Measurements from ENCODE around the gene AGPAT1.
"Not testable (repeated sequence)": the region's sequence is repeated elsewhere in the genome, so short reads cannot be mapped to it uniquely, and the experiment has no call there.

Gene AGPAT1

GRCh38 chr6:32214126-32214525 is 38.2 kb upstream of the AGPAT1 start:
- H3K27me3 ChIP-seq (ENCODE audit: control insufficient read depth, insufficient read depth, low read length): no peaks in the 10 kb centered on the region
- WGBS (ENCODE audit: insufficient coverage, insufficient read length): no CpG with 5 or more reads among the region's 3 CpGs
- no peaks in the 10 kb centered on the region for H3K4me1 ChIP-seq (ENCODE audit: control insufficient read depth, insufficient read depth, low read length)
- no peaks in the 10 kb centered on the region for H3K9me3 ChIP-seq (ENCODE audit: control insufficient read depth, insufficient read depth, low read length)
- H3K36me3 ChIP-seq (ENCODE audit: control insufficient read depth, insufficient read depth, low read length): no peaks in the 10 kb centered on the region
- H3K4me3 ChIP-seq (ENCODE audit: low read length): no peak overlapping the region
- no peak overlapping the region for H3K27ac ChIP-seq (ENCODE audit: low read length)
- DNase-seq (ENCODE audit: low read depth, low spot score): no peak

DNA sequence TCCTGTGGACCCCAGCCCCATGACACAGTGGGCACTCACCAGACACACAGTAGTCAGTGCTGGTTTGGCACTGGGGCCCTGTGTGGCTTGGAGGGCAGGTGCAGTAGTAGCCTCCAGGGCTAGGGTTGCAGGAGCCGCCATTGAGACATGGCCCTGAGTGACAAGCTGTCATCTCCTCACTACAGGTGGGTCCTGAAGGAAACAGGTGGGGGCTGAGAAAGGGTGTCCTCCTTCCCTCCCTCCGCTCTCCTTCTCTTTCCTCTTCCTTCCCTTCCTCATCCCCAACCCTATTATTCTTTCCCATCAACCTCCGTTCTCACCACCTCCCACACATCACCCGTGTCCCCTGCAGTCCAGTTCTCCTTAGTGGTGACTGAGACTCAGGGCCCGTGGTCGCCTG is 37.8 kb upstream of the AGPAT1 start:
- Histone ChIP-seq H3K36me3 (ENCODE audit: control insufficient read depth, insufficient read depth, low read length) (no peaks in the 10 kb centered on the region), H3K27me3 (ENCODE audit: control insufficient read depth, insufficient read depth, low read length) (no peaks in the 10 kb centered on the region), H3K4me1 (ENCODE audit: control insufficient read depth, insufficient read depth, low read length) (no peaks in the 10 kb centered on the region), H3K9me3 (ENCODE audit: control insufficient read depth, insufficient read depth, low read length) (no peaks in the 10 kb centered on the region), H3K27ac (ENCODE audit: low read length) (no peak overlapping the region), H3K4me3 (ENCODE audit: low read length) (no peak overlapping the region)
- no peak for DNase-seq (ENCODE audit: low read depth, low spot score)
- WGBS (ENCODE audit: insufficient coverage, insufficient read length): 100% methylated on average over 3 of the region's 6 CpGs

- Histone ChIP-seq H3K27ac (ENCODE audit: low read length) (no peak overlapping the region), H3K4me3 (ENCODE audit: low read length) (no peak overlapping the region), H3K27me3 (ENCODE audit: control insufficient read depth, insufficient read depth, low read length) (no peaks in the 10 kb centered on the region), H3K9me3 (ENCODE audit: control insufficient read depth, insufficient read depth, low read length) (no peaks in the 10 kb centered on the region), H3K36me3 (ENCODE audit: control insufficient read depth, insufficient read depth, low read length) (no peaks in the 10 kb centered on the region), H3K4me1 (ENCODE audit: control insufficient read depth, insufficient read depth, low read length) (no peaks in the 10 kb centered on the region)
- no peak for DNase-seq (ENCODE audit: low read depth, low spot score)
- WGBS (ENCODE audit: insufficient coverage, insufficient read length): no CpG with 5 or more reads among the region's 12 CpGs
These were observed 36.3 kb upstream of the AGPAT1 start for GRCh38 chr6:32212076-32212760.

DNA sequence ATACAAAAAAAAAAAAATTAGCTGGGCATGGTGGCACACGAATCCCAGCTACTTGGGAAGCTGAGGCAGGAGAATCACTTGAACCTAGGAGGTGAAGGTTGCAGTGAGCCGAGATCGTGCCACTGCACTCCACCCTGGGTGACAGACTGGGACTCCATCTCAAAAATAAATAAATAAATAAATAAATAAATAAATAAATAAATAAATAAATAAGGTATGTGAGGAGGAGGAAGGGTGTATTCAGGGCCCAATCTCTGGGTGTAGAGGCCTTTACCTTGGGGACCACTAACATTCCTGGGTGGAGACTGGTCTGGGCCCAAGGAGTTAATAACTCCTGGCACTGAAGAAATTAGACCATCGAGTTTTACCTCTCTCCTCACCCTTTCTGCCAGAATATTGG is 35.5 kb upstream of the AGPAT1 start:
- not testable (repeated sequence) for H3K9me3 ChIP-seq (ENCODE audit: control insufficient read depth, insufficient read depth, low read length); H3K27ac ChIP-seq (ENCODE audit: low read length); H3K4me3 ChIP-seq (ENCODE audit: low read length); H3K27me3 ChIP-seq (ENCODE audit: control insufficient read depth, insufficient read depth, low read length); H3K36me3 ChIP-seq (ENCODE audit: control insufficient read depth, insufficient read depth, low read length); DNase-seq (ENCODE audit: low read depth, low spot score); H3K4me1 ChIP-seq (ENCODE audit: control insufficient read depth, insufficient read depth, low read length)
- no CpG with 5 or more reads among the region's 4 CpGs for WGBS (ENCODE audit: insufficient coverage, insufficient read length)

- no peak overlapping the region for H3K4me3 ChIP-seq (ENCODE audit: low read length)
- no peak for DNase-seq (ENCODE audit: low read depth, low spot score)
- H3K36me3 ChIP-seq (ENCODE audit: control insufficient read depth, insufficient read depth, low read length): no peaks in the 10 kb centered on the region
- no CpG with 5 or more reads among the region's 5 CpGs for WGBS (ENCODE audit: insufficient coverage, insufficient read length)
- no peaks in the 10 kb centered on the region for H3K4me1 ChIP-seq (ENCODE audit: control insufficient read depth, insufficient read depth, low read length)
- no peaks in the 10 kb centered on the region for H3K9me3 ChIP-seq (ENCODE audit: control insufficient read depth, insufficient read depth, low read length)
- H3K27ac ChIP-seq (ENCODE audit: low read length): no peak overlapping the region
- no peaks in the 10 kb centered on the region for H3K27me3 ChIP-seq (ENCODE audit: control insufficient read depth, insufficient read depth, low read length)
These were observed 34.3 kb upstream of the AGPAT1 start for GRCh38 chr6:32210191-32210601.

- Histone ChIP-seq H3K4me3 (ENCODE audit: low read length) (no peak overlapping the region), H3K9me3 (ENCODE audit: control insufficient read depth, insufficient read depth, low read length) (no peaks in the 10 kb centered on the region), H3K27me3 (ENCODE audit: control insufficient read depth, insufficient read depth, low read length) (no peaks in the 10 kb centered on the region), H3K36me3 (ENCODE audit: control insufficient read depth, insufficient read depth, low read length) (no peaks in the 10 kb centered on the region), H3K4me1 (ENCODE audit: control insufficient read depth, insufficient read depth, low read length) (no peaks in the 10 kb centered on the region; the same call in 1 of the 2 replicates), H3K27ac (ENCODE audit: low read length) (no peak overlapping the region)
- no peak for DNase-seq (ENCODE audit: low read depth, low spot score)
- no CpG with 5 or more reads among the region's 1 CpG for WGBS (ENCODE audit: insufficient coverage, insufficient read length)
These were observed 33.1 kb upstream of the AGPAT1 start for GRCh38 chr6:32208996-32209395.

- no peaks in the 10 kb centered on the region; the same call in 1 of the 2 replicates for H3K4me1 ChIP-seq (ENCODE audit: control insufficient read depth, insufficient read depth, low read length)
- WGBS (ENCODE audit: insufficient coverage, insufficient read length): no CpG with 5 or more reads among the region's 3 CpGs
These were observed 28.4 kb upstream of the AGPAT1 start for GRCh38 chr6:32204268-32204715.

DNA sequence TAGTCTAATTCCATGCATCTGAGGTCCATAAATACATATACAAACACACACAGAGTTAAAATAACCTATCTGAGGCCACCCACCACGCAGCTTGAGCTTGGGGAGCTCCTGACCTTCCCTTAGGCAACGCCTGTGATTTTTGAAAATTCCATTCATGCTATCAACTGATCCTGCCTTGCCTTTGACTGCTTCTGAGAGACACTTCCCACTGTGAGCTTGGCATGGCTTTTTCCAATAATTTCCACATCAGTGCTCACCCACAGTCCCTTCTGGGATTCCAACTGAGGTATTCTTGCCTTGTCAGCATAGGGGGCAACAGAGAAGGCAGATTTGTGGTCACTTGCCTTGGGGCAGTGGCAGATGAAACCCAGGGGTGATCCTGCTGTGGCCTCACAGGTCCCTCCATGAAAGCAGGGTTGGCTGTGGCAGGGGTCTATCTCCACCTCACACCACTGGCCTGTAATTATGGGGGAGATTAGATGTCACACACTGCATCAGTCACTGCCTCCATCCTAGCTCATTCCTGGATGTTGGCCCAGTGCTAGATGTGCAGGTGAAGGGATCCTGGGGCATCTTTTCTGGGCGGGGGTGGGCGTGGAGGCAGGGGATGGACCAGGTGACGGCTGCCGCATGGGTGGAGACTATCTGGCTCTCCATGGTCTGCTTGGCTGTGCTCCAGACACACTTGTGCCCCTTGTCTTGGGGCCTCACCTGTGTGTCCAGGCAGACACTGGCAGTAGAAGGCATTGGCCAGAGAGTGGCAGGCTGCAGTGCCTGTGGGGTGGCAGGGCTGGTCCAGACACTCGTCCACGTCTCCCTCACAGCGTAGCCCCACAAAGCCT is 27.8 kb upstream of the AGPAT1 start:
- no peaks in the 10 kb centered on the region; the same call in 1 of the 2 replicates for H3K4me1 ChIP-seq (ENCODE audit: control insufficient read depth, insufficient read depth, low read length)
- no peaks in the 10 kb centered on the region for H3K27me3 ChIP-seq (ENCODE audit: control insufficient read depth, insufficient read depth, low read length)
- no peak for DNase-seq (ENCODE audit: low read depth, low spot score)
- no peak overlapping the region for H3K4me3 ChIP-seq (ENCODE audit: low read length)
- WGBS (ENCODE audit: insufficient coverage, insufficient read length): no CpG with 5 or more reads among the region's 9 CpGs
- H3K36me3 ChIP-seq (ENCODE audit: control insufficient read depth, insufficient read depth, low read length): no peaks in the 10 kb centered on the region
- H3K9me3 ChIP-seq (ENCODE audit: control insufficient read depth, insufficient read depth, low read length): no peaks in the 10 kb centered on the region
- H3K27ac ChIP-seq (ENCODE audit: low read length): no peak overlapping the region

More at GRCh38 chr6:32204268-32204715, 28.4 kb upstream of the AGPAT1 start:
- no peak overlapping the region for H3K4me3 ChIP-seq (ENCODE audit: low read length)
- no peaks in the 10 kb centered on the region for H3K9me3 ChIP-seq (ENCODE audit: control insufficient read depth, insufficient read depth, low read length)
- H3K36me3 ChIP-seq (ENCODE audit: control insufficient read depth, insufficient read depth, low read length): no peaks in the 10 kb centered on the region
- no peak for DNase-seq (ENCODE audit: low read depth, low spot score)
- no peaks in the 10 kb centered on the region for H3K27me3 ChIP-seq (ENCODE audit: control insufficient read depth, insufficient read depth, low read length)
- no peak overlapping the region for H3K27ac ChIP-seq (ENCODE audit: low read length)

DNA sequence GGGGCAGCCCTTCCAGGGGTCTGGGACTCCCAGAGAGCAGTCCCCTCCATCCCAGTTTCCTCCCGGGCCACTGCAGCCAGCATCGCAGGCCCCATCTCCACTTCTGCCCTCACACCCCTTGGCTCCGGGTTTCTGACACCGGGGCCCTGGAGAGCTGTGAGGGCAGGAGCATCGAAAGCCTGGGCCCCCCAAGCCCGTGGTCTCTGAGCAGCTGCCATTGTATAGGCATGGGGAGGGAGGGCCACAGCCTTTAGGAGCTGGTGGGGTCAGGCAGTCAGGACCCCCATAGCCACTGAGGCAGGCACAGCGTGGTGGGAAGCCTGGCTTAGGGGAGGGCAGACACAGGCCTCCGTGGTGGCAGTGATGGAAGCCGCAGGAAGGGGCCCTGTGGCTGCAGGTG is 26.3 kb upstream of the AGPAT1 start:
- Histone ChIP-seq H3K27ac (ENCODE audit: low read length) (no peak overlapping the region), H3K27me3 (ENCODE audit: control insufficient read depth, insufficient read depth, low read length) (no peaks in the 10 kb centered on the region), H3K4me3 (ENCODE audit: low read length) (no peak overlapping the region), H3K36me3 (ENCODE audit: control insufficient read depth, insufficient read depth, low read length) (no peaks in the 10 kb centered on the region), H3K9me3 (ENCODE audit: control insufficient read depth, insufficient read depth, low read length) (no peaks in the 10 kb centered on the region), H3K4me1 (ENCODE audit: control insufficient read depth, insufficient read depth, low read length) (peaks cover 2% of the 10 kb centered on the region)
- no CpG with 5 or more reads among the region's 9 CpGs for WGBS (ENCODE audit: insufficient coverage, insufficient read length)
- DNase-seq (ENCODE audit: low read depth, low spot score): no peak

DNA sequence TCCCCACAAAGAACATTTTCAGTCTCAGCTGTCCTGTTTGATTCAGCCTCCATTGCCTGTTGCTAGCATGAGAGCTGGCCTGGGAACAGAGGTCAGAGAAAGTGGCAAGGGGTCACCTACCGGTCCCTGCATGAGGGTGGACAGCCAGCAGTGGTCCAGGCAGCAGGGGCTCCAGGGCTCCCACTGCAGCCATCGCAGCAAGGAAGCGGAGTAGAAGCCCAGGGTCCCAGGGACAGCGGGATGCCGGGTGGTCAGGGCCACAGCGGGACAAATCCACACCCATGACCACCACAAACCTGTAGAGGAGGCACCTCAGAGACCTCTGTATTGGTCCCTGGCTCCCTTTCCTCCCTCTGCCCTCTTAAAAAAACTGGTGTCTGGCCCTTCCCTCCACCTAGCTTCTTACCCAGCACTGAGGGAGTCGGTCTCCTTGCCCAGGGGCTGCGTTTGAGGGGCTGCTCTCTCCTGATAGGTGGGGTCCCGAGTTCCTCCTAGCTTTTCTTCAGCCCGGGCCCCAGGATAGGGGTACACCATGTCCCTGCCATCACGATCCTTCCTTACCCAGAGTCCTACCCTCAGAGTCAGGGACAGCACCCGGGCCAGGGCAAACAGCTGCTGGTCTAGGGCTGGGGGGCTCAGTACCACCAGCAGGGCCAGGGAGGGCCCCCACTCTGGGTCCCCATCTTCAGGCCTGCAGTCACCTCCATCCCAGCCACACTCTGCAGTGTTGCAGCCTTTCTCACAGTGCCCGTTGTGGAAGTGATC is 25.0 kb upstream of the AGPAT1 start:
- Histone ChIP-seq H3K27me3 (ENCODE audit: control insufficient read depth, insufficient read depth, low read length) (no peaks in the 10 kb centered on the region), H3K4me1 (ENCODE audit: control insufficient read depth, insufficient read depth, low read length) (peaks cover 7% of the 10 kb centered on the region), H3K9me3 (ENCODE audit: control insufficient read depth, insufficient read depth, low read length) (no peaks in the 10 kb centered on the region), H3K27ac (ENCODE audit: low read length) (no peak overlapping the region), H3K4me3 (ENCODE audit: low read length) (no peak overlapping the region), H3K36me3 (ENCODE audit: control insufficient read depth, insufficient read depth, low read length) (no peaks in the 10 kb centered on the region)
- no peak for DNase-seq (ENCODE audit: low read depth, low spot score)
- WGBS (ENCODE audit: insufficient coverage, insufficient read length): no CpG with 5 or more reads among the region's 13 CpGs
